ENCODE measurements around the gene EHF. TPM values are rescaled to one million over a fixed set of nuclear protein-coding genes. Genes with fewer than 3 reads are reported as not detected.
A peak's percentile ranks its signal among the peaks of the same experiment; 100 is the strongest.

The EHF gene
- total RNA-seq, 3 donors from 2014 or later: 0.16 to 0.40 (median 0.37) TPM

DNA sequence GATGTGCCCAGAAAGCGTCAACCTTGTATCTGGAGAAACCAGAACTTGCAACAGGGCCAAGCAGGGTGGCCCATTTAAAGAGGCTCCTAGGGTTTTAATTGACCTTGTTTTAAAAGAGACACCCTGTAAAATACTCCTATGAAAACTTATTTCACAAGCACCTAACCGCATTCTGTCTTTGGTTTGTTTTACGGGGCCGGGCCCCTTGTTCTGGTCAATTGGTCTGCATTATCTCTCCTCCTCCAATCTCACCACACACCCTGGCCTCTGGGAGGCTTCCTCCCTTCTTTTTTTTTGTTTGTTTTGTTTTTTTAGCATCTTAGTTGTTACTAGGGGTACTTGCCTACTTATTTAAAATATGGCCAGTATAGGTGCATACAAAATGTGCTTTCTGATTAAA, 4.7 kb downstream of the EHF start:
- Mint-ChIP-seq H3K9me3 (no peaks in the 10 kb centered on the region), H3K36me3 (ENCODE audit: insufficient read depth) (no peaks in the 10 kb centered on the region), H3K4me1 (ENCODE audit: low read depth) (peaks cover 4% of the 10 kb centered on the region), H3K27me3 (ENCODE audit: low read depth) (peaks cover 25% of the 10 kb centered on the region), H3K4me3 (no peak overlapping the region)
- no peak for ATAC-seq
- no peak for DNase-seq

DNA sequence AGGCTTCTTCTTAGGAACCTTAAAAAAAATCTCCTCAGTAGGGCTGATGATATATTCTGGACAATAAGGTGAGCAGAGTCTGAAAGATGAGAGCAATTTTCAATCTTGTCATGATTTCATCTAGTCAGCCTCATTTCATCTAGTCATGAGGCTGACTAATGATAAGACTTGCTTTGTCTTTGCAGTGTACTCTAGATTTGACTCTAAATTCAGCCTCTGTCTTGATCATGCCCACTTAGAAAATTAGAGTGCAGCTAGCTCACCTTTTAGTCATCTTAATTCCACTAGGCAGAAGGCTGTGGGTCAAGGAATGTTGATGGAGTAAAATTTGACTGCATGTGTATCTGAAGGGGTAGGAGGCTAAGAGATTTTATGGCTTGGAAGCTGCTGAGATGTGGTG, 5.5 kb downstream of the EHF start:
- Mint-ChIP-seq H3K4me3 (no peak overlapping the region), H3K27me3 (ENCODE audit: low read depth) (peaks cover 25% of the 10 kb centered on the region), H3K36me3 (ENCODE audit: insufficient read depth) (no peaks in the 10 kb centered on the region), H3K9me3 (no peaks in the 10 kb centered on the region), H3K4me1 (ENCODE audit: low read depth) (peaks cover 4% of the 10 kb centered on the region)
- ATAC-seq (peak in 1 of 2 donors; percentile 41), DNase-seq (no peak)

DNA sequence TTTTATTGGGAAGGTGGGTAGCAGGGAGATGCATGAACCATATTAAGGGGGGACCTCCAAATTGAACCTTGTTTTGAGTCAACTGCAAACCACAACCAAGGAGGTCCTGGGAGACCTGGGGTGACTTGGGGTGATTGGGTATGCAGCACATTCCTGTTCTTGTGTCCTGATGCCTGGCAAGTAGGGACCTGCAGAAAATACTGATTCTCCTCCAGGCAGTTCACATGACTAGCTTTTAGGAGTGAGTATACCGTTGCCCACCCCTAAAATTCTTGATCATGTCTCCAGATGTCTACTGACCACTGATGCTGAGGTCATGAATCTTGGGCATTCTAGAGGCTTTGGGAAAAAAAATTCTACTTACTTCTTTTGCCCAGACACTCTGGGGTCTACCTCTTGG, 6.3 kb downstream of the EHF start:
- peaks cover 22% of the 10 kb centered on the region for H3K27me3 Mint-ChIP-seq (ENCODE audit: low read depth)
- DNase-seq: no peak
- peaks cover 4% of the 10 kb centered on the region for H3K4me1 Mint-ChIP-seq (ENCODE audit: low read depth)
- ATAC-seq: no peak
- H3K36me3 Mint-ChIP-seq (ENCODE audit: insufficient read depth): no peaks in the 10 kb centered on the region
- H3K9me3 Mint-ChIP-seq: no peaks in the 10 kb centered on the region
- H3K4me3 Mint-ChIP-seq: no peak overlapping the region

DNA sequence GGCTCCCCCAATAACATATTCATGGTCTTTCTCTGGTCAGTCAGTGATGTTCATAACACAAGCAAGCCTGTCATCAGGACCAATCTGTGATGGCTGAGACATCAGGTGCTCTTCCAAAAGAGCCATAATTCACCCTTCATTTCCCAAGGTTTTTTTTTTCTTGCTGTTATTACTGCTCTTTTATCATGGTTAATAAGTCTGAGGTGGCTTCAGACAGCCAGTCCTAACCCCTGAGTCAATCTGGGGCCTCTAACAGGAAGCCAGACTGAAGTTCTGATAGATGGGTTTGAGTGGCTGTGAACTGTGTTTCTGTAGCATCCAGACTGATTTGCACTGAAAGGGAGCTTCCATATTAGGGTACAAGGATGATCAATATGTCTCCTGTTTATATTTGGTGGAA, 8.8 kb downstream of the EHF start:
- Mint-ChIP-seq H3K4me1 (ENCODE audit: low read depth) (peaks cover 11% of the 10 kb centered on the region), H3K27me3 (ENCODE audit: low read depth) (peaks cover 13% of the 10 kb centered on the region), H3K36me3 (ENCODE audit: insufficient read depth) (no peaks in the 10 kb centered on the region), H3K4me3 (no peak overlapping the region), H3K9me3 (no peaks in the 10 kb centered on the region)
- DNase-seq (no peak), ATAC-seq (no peak)

DNA sequence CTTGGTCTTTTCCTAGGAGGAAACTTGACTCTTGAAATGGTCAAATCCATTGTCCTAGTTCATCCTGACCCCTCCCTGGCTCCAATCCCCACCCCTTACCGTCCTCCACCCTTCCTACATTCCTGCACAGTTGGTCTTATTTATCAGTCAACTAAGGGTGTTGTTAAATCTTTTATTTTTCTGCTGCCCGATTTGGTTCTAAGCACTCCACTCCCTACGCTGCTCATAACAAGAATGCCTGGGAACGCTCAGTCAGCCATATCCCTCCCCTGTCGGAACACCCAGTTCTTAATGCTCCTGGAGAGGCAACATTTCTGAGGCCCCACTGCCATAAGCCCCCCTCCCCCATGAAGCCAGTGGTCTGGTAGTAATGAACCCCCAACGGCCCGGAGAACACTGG, 9.7 kb downstream of the EHF start:
- H3K9me3 Mint-ChIP-seq: no peaks in the 10 kb centered on the region
- H3K36me3 Mint-ChIP-seq (ENCODE audit: insufficient read depth): no peaks in the 10 kb centered on the region
- H3K4me3 Mint-ChIP-seq: no peak overlapping the region
- peaks cover 11% of the 10 kb centered on the region for H3K4me1 Mint-ChIP-seq (ENCODE audit: low read depth)
- no peak for ATAC-seq
- no peak for DNase-seq
- peaks cover 8% of the 10 kb centered on the region for H3K27me3 Mint-ChIP-seq (ENCODE audit: low read depth)

DNA sequence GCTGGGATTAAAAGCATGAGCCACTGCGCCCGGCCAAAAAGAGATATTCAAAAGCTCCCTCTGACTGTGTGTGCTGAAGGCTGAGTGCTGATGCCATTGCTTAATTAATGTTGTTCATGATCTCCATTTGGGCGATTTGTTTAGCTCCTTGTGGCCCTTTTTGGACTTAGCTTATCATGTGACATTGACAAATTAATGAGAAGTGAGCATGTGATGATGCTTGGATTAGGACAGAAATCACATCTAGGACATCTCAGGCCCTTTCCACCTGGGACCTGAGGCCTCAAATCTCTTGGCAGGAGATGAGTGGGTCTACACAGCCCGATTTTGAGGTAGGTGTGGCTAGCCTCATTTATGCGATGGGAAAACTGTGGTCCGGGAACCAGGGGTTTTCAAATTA, 10.4 kb downstream of the EHF start:
- Mint-ChIP-seq H3K9me3 (no peaks in the 10 kb centered on the region), H3K4me1 (ENCODE audit: low read depth) (peaks cover 11% of the 10 kb centered on the region), H3K36me3 (ENCODE audit: insufficient read depth) (no peaks in the 10 kb centered on the region), H3K4me3 (no peak overlapping the region), H3K27me3 (ENCODE audit: low read depth) (peaks cover 8% of the 10 kb centered on the region)
- no peak for DNase-seq
- no peak for ATAC-seq

DNA sequence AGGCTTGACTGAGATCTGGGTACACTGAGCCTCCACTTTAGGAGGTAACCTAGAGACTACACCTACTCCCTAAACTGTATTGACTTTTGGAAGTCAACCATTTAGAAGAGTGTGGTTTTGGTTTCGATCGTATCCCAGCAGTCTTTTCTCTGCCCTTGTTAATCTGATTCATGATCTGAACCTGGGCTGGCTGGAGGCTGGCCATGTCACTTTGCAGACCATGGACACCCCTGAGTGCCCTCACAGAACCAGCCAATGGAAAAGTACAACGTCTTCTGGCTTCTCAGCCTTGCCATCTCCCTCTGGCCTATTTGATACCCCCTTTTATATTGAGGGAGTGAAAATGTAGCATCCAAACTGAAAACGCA, 10.8 kb downstream of the EHF start:
- peaks cover 3% of the 10 kb centered on the region for H3K27me3 Mint-ChIP-seq (ENCODE audit: low read depth)
- DNase-seq: no peak
- H3K36me3 Mint-ChIP-seq (ENCODE audit: insufficient read depth): no peaks in the 10 kb centered on the region
- H3K4me1 Mint-ChIP-seq (ENCODE audit: low read depth): peaks cover 11% of the 10 kb centered on the region
- ATAC-seq: no peak
- no peak overlapping the region for H3K4me3 Mint-ChIP-seq
- no peaks in the 10 kb centered on the region for H3K9me3 Mint-ChIP-seq

DNA sequence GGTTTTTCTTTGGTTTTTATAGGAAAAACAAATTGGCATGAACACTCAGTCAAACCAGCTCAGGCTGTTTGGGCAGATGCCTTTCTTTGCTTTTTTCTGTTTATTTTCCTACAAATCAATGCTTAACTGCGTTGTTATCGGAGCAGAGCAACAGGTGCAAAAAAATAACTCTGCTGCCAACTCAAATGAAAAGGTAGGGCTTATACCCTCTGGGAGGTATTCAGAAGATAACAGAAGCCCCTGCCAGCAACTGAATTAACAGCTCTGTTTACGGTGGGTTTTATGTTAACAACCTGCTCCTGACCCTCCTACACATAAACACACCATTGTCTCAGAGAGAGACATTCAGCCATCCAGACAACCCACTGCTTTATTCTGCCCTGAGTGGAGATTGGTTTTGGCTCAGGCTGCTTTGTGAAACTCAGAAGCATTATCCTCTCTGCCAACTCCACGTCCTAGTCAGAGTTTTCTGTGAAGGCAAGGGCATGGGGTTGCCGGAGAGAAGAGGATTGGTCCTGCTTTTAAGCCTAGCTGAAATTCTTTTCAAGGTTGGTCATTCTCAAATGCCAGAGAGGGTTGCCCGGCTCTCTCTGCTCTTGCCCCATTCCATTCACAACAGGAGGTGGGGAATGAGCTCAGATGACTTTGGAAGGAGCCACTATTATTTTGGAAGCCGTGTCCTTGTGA, 11.4 kb downstream of the EHF start:
- ATAC-seq (no peak), DNase-seq (no peak)
- H3K36me3 Mint-ChIP-seq (ENCODE audit: insufficient read depth): no peaks in the 10 kb centered on the region
- H3K4me3 Mint-ChIP-seq: no peak overlapping the region
- no peaks in the 10 kb centered on the region for H3K9me3 Mint-ChIP-seq
- H3K27me3 Mint-ChIP-seq (ENCODE audit: low read depth): no peaks in the 10 kb centered on the region
- H3K4me1 Mint-ChIP-seq (ENCODE audit: low read depth): peaks cover 11% of the 10 kb centered on the region

DNA sequence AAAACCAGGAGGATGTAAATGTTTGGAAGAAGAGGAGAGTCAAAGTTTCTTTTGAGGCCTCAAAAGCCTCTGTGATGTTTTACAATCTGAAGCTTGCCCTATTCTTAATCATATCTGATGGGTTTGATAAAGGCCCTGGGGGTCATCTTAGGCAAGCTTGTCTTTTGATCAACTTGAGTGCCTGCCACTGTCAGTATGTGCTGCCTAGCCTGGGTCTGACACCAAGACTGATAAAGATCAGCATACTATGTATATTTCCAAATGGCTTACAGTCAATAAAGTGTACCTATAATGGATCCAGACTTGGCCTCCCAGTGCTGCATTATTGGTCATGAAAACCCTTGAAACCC, 12.7 kb downstream of the EHF start:
- ATAC-seq (no peak), DNase-seq (no peak)
- peaks cover 11% of the 10 kb centered on the region for H3K4me1 Mint-ChIP-seq (ENCODE audit: low read depth)
- H3K36me3 Mint-ChIP-seq (ENCODE audit: insufficient read depth): no peaks in the 10 kb centered on the region
- H3K27me3 Mint-ChIP-seq (ENCODE audit: low read depth): no peaks in the 10 kb centered on the region
- H3K9me3 Mint-ChIP-seq: no peaks in the 10 kb centered on the region
- no peak overlapping the region for H3K4me3 Mint-ChIP-seq

DNA sequence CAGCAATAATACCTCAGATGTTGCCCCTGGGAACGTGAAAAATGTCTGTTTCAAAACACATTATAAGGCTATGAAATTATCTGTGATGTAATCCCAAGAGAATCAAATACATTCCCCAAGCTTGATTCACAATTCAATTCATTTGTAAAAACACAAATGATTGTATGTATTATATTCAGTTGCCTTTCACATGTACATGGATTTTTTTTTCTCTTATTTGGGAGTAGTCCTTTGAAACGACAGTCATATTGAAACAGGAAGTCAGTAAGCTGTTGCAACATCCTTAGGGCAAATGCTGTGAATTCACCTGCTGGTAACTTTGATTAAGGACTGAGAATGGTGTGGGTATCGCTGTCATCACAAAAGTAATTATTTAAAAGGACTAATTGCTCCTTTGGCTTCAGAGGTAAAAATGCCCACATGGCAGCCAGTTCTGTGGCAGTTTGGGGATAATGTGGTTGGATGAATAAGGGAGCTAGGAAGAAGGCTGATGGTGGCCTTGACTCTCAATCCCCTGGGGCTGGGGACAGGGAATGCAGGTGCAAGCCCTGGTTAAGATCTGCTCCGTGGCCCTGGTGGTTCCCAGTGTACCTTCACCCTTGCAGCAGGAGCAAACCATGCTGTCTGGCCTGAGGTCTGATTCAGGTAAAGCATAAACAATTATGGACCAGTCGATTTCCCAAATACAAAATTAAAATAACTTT, 13.2 kb downstream of the EHF start:
- DNase-seq (no peak), ATAC-seq (peak in 1 of 2 donors; percentile 58)
- no peaks in the 10 kb centered on the region for H3K9me3 Mint-ChIP-seq
- H3K27me3 Mint-ChIP-seq (ENCODE audit: low read depth): no peaks in the 10 kb centered on the region
- no peaks in the 10 kb centered on the region for H3K36me3 Mint-ChIP-seq (ENCODE audit: insufficient read depth)
- H3K4me3 Mint-ChIP-seq: no peak overlapping the region
- peaks cover 11% of the 10 kb centered on the region for H3K4me1 Mint-ChIP-seq (ENCODE audit: low read depth)

DNA sequence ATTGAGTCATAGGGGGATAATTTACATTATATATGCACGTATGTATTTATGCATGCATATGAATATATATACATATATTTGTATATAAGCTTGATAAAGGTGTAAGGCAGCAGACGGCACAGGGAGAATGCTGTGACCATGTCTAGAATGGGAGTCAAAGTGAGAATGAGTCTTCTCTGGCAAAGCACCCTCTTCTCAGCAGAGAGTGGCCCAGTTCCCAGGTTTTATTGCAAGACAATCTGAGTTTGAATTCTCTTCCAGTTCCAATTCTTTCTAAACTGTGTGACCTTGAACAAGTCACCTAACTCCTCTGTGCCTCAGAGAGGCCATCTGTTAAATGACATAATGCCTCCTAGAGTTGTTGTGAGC, 13.8 kb downstream of the EHF start:
- ATAC-seq: no peak
- H3K9me3 Mint-ChIP-seq: no peaks in the 10 kb centered on the region
- DNase-seq: no peak
- H3K4me3 Mint-ChIP-seq: no peak overlapping the region
- H3K36me3 Mint-ChIP-seq (ENCODE audit: insufficient read depth): no peaks in the 10 kb centered on the region
- peaks cover 11% of the 10 kb centered on the region for H3K4me1 Mint-ChIP-seq (ENCODE audit: low read depth)
- H3K27me3 Mint-ChIP-seq (ENCODE audit: low read depth): no peaks in the 10 kb centered on the region

DNA sequence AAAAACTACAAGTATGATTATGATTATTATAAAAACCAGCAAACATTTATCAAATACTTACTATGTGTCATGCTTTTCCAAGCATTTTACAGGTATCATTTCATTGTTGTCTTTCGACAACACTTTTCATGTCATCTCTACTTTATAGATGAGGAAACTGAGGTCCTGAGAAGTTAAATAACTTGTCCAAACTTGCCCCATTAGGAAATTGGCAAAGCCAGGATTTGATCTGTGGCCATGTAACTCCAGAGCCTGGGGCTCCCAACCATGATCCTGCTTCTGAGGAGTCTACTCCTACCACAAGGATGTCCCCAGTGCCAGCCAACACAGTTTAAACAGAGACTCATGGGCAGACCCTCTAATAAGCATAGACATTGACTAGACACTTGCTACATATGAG, 15.2 kb downstream of the EHF start:
- DNase-seq: no peak
- H3K27me3 Mint-ChIP-seq (ENCODE audit: low read depth): peaks cover 4% of the 10 kb centered on the region
- H3K9me3 Mint-ChIP-seq: no peaks in the 10 kb centered on the region
- no peak overlapping the region for H3K4me3 Mint-ChIP-seq
- ATAC-seq: no peak
- H3K36me3 Mint-ChIP-seq (ENCODE audit: insufficient read depth): no peaks in the 10 kb centered on the region
- peaks cover 11% of the 10 kb centered on the region for H3K4me1 Mint-ChIP-seq (ENCODE audit: low read depth)

DNA sequence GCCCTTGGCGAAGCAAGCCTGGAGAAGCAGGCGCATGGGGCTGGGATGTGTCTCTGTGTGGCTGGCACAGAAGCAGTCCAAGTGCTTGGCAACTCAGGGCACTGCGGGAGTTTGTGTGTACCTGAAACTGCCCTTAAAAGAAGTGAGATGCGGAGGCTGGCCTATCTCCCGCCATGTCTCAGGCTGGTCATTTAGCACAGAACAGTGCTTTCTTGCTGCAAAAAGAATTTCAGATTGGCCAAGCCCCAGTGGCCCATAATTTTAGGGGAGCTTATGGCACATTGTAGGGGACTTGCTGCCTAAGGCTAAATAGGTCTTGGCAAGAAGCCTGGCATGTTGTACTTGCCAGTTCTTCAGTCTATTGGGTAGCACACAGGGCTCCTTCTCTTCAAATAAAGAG, 16.4 kb downstream of the EHF start:
- ATAC-seq (no peak), DNase-seq (no peak)
- Mint-ChIP-seq H3K36me3 (ENCODE audit: insufficient read depth) (no peaks in the 10 kb centered on the region), H3K4me1 (ENCODE audit: low read depth) (peaks cover 11% of the 10 kb centered on the region), H3K9me3 (no peaks in the 10 kb centered on the region), H3K27me3 (ENCODE audit: low read depth) (peaks cover 6% of the 10 kb centered on the region), H3K4me3 (no peak overlapping the region)

DNA sequence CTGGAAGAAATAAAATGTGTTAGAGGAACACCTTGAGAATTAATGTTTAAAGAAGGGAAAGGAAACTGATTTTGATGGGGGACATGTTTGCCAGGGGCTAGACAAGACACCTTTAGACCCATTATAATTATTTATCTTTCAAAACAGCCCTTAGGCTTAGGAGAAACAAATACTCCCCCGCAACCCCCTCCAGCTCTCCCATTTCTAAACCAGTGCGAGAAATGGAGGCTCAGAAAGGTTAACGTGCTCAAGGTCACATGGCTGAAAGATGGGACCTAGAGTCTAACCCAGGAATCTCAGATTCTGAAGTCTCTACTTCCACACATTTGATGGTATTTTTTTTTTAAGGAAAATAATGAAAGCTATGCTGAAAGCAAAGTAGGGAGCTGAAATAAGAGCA, 18.0 kb downstream of the EHF start:
- Mint-ChIP-seq H3K36me3 (ENCODE audit: insufficient read depth) (no peaks in the 10 kb centered on the region), H3K4me3 (no peak overlapping the region), H3K9me3 (no peaks in the 10 kb centered on the region), H3K27me3 (ENCODE audit: low read depth) (peaks cover 9% of the 10 kb centered on the region), H3K4me1 (ENCODE audit: low read depth) (peaks cover 6% of the 10 kb centered on the region)
- ATAC-seq: no peak
- no peak for DNase-seq

DNA sequence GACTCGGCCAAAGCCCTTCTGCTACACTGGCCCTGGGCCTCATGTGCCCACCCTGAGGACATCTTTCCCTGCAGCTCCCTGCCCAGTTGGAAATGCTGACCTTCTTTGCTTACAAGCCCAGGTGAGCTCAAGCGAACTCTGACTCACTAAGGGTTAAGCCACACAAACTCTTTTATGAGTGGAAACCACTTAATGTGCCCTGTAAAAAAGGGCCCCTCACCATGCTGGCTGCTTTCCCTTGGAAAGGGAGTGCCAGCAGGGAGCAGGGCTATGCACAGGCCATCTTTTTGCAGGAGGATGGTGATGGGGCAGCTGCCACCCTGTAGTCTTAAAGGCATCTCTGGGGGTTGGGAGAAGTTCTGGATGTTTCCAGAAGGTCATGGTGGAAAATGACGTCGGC, 18.7 kb downstream of the EHF start:
- no peak for DNase-seq
- Mint-ChIP-seq H3K27me3 (ENCODE audit: low read depth) (peaks cover 10% of the 10 kb centered on the region), H3K4me1 (ENCODE audit: low read depth) (no peaks in the 10 kb centered on the region), H3K36me3 (ENCODE audit: insufficient read depth) (no peaks in the 10 kb centered on the region), H3K4me3 (no peak overlapping the region), H3K9me3 (no peaks in the 10 kb centered on the region)
- ATAC-seq: no peak
